OCI-LY1 (cell line): ENCODE measurements around the gene MBNL2.

Experiments used
- H2AFZ ChIP-seq: fragments of 200-600 bp; sonication (generic), shearing (Covaris generic); 2 replicates; pipeline ENCODE4 v1.6.0; 2014; ENCODE audit warnings: antibody characterized with exemption, mild to moderate bottlenecking, low read length
- H3F3A ChIP-seq: fragments of 200-600 bp; sonication (generic), shearing (Covaris generic); 2 replicates; pipeline ENCODE4 v1.6.0; 2014; ENCODE audit warnings: mild to moderate bottlenecking, antibody characterized with exemption, low read length, moderate library complexity; ENCODE audit not compliant: insufficient read depth
- H3K27ac ChIP-seq: fragments of 200-600 bp; sonication (generic); 2 replicates; pipeline ENCODE4 v1.5.1; 2014; ENCODE audit warnings: low read length, mixed run types, mild to moderate bottlenecking, low read depth; ENCODE audit not compliant: poor library complexity, severe bottlenecking
- H3K27me3 ChIP-seq: fragments of 200-600 bp; sonication (generic); 2 replicates; pipeline ENCODE4 v1.6.0; 2014; ENCODE audit warnings: antibody characterized with exemption, mild to moderate bottlenecking, low read length, moderate library complexity; ENCODE audit not compliant: insufficient read depth
- H3K36me3 ChIP-seq: fragments of 200-600 bp; sonication (generic); 2 replicates; pipeline ENCODE4 v1.6.1; 2014; ENCODE audit warnings: mild to moderate bottlenecking, antibody characterized with exemption, low read length, moderate library complexity, mixed read lengths; ENCODE audit not compliant: insufficient read depth
- H3K4me1 ChIP-seq: fragments of 200-600 bp; sonication (generic); 2 replicates; pipeline ENCODE4 v1.5.1; 2014; ENCODE audit warnings: mild to moderate bottlenecking, low read length, moderate library complexity; ENCODE audit not compliant: insufficient read depth, severe bottlenecking
- H3K4me2 ChIP-seq: fragments of 200-600 bp; sonication (generic), shearing (Covaris generic); 2 replicates; pipeline ENCODE4 v1.6.1; 2014; ENCODE audit warnings: low read length
- H3K4me3 ChIP-seq: fragments of 200-600 bp; sonication (generic); 2 replicates; pipeline ENCODE4 v1.5.1; 2014; ENCODE audit warnings: low read length, low read depth, mild to moderate bottlenecking, mixed read lengths; ENCODE audit not compliant: poor library complexity, severe bottlenecking
- H3K79me2 ChIP-seq: fragments of 200-600 bp; shearing (Covaris generic); 2 replicates; pipeline ENCODE4 v1.6.1; 2016; ENCODE audit warnings: mixed run types, low read length, mixed read lengths; ENCODE audit not compliant: insufficient read depth
- H3K9ac ChIP-seq: fragments of 200-600 bp; sonication (generic), shearing (Covaris generic); 2 replicates; pipeline ENCODE4 v1.6.1; 2014; ENCODE audit warnings: mild to moderate bottlenecking, low read length, mixed read lengths
- H3K9me2 ChIP-seq: fragments of 200-600 bp; sonication (generic), shearing (Covaris generic); 2 replicates; pipeline ENCODE4 v1.6.1; 2014; ENCODE audit warnings: low read depth, mild to moderate bottlenecking, low read length, mixed read lengths
- H3K9me3 ChIP-seq: fragments of 200-600 bp; shearing (Covaris generic); 2 replicates; pipeline ENCODE4 v1.6.1; 2014; ENCODE audit warnings: low read length, mixed read lengths
- H4K20me1 ChIP-seq: fragments of 200-600 bp; sonication (generic), shearing (Covaris generic); 2 replicates; pipeline ENCODE4 v1.6.0; 2016; ENCODE audit warnings: mild to moderate bottlenecking, low read length; ENCODE audit not compliant: insufficient read depth
- CTCF ChIP-seq: fragments of 200-600 bp; sonication (generic), shearing (Covaris generic); IDR thresholded peaks from 2 replicates; pipeline ENCODE4 v1.5.1; 2017; ENCODE audit warnings: mild to moderate bottlenecking, antibody characterized with exemption, low read length, moderate library complexity, mixed read lengths
- EZH2 ChIP-seq: fragments of 200-600 bp; sonication (generic), shearing (Covaris generic); IDR thresholded peaks from 2 replicates; pipeline ENCODE4 v1.8.0; 2017; ENCODE audit warnings: borderline replicate concordance, mixed run types, mild to moderate bottlenecking, antibody characterized with exemption, low read length, moderate library complexity, mixed read lengths

Gene MBNL2

GRCh38 chr13:97286317-97287046 lies 64.3 kb downstream of the MBNL2 start:
- H3K36me3 ChIP-seq = no peaks in the 10 kb centered on the region
- no peak overlapping the region for H2AFZ ChIP-seq
- no peak overlapping the region for H3K4me3 ChIP-seq
- H3K27ac ChIP-seq = no peak overlapping the region
- H3K9me3 ChIP-seq = no peaks in the 10 kb centered on the region
- no peaks in the 10 kb centered on the region for H4K20me1 ChIP-seq
- H3K79me2 ChIP-seq = no peaks in the 10 kb centered on the region
- no peaks in the 10 kb centered on the region for H3K27me3 ChIP-seq
- H3K9me2 ChIP-seq = no peaks in the 10 kb centered on the region
- no peaks in the 10 kb centered on the region for H3F3A ChIP-seq
- no peak overlapping the region for H3K4me2 ChIP-seq
- TF ChIP-seq EZH2 = no peak
- TF ChIP-seq CTCF = no peak
- no peaks in the 10 kb centered on the region for H3K4me1 ChIP-seq
- H3K9ac ChIP-seq = no peak overlapping the region

- Histone ChIP-seq H3K4me3 (no peak overlapping the region), H3K4me2 (no peak overlapping the region), H3K36me3 (no peaks in the 10 kb centered on the region), H3K9ac (no peak overlapping the region), H3K9me3 (no peaks in the 10 kb centered on the region), H2AFZ (no peak overlapping the region), H3K4me1 (no peaks in the 10 kb centered on the region), H3K9me2 (no peaks in the 10 kb centered on the region), H3K27me3 (no peaks in the 10 kb centered on the region), H3K79me2 (no peaks in the 10 kb centered on the region), H3F3A (no peaks in the 10 kb centered on the region), H3K27ac (no peak overlapping the region), H4K20me1 (no peaks in the 10 kb centered on the region)
- TF ChIP-seq EZH2 = no peak
- TF ChIP-seq CTCF = no peak
Observed at GRCh38 chr13:97287047-97287383, 64.9 kb downstream of the MBNL2 start.

- no peaks in the 10 kb centered on the region for H3K9me2 ChIP-seq
- no peak overlapping the region for H2AFZ ChIP-seq
- TF ChIP-seq CTCF (no peak), EZH2 (no peak)
- H3K27ac ChIP-seq = no peak overlapping the region
- no peaks in the 10 kb centered on the region for H3K27me3 ChIP-seq
- H3F3A ChIP-seq = no peaks in the 10 kb centered on the region
- H4K20me1 ChIP-seq = no peaks in the 10 kb centered on the region
- no peaks in the 10 kb centered on the region for H3K36me3 ChIP-seq
- H3K9ac ChIP-seq = no peak overlapping the region
- H3K4me1 ChIP-seq = no peaks in the 10 kb centered on the region
- no peak overlapping the region for H3K4me2 ChIP-seq
- no peaks in the 10 kb centered on the region for H3K79me2 ChIP-seq
- no peak overlapping the region for H3K4me3 ChIP-seq
- H3K9me3 ChIP-seq = no peaks in the 10 kb centered on the region
Observed at GRCh38 chr13:97288486-97288900, 66.4 kb downstream of the MBNL2 start.
